ENCODE results near the gene ACADSB.

The ACADSB gene

GRCh38 chr10:123001370-123001769 is 7.4 kb upstream of the ACADSB start:
- DNase-seq (ENCODE audit: low read depth in 2 of 3, low spot score in 2 of 3) = no peak

GRCh38 chr10:123004298-123004697 is 4.5 kb upstream of the ACADSB start:
- no peak for DNase-seq (ENCODE audit: low read depth in 2 of 3, low spot score in 2 of 3)

- no peak for DNase-seq (ENCODE audit: low read depth in 2 of 3, low spot score in 2 of 3)
Measured at GRCh38 chr10:123007558-123008354, 1.1 kb upstream of the ACADSB start.

- DNase-seq (ENCODE audit: low read depth in 2 of 3, low spot score in 2 of 3) = peak in 1 of 3 experiments; percentile 2
Measured at GRCh38 chr10:123009105-123009820, 457 bp downstream of the ACADSB start.

GRCh38 chr10:123011987-123012386 is 3.2 kb downstream of the ACADSB start:
- DNase-seq (ENCODE audit: low read depth in 2 of 3, low spot score in 2 of 3) = no peak

- no peak for DNase-seq (ENCODE audit: low read depth in 2 of 3, low spot score in 2 of 3)
Measured at GRCh38 chr10:123013456-123014419, 4.9 kb downstream of the ACADSB start.

GRCh38 chr10:123014772-123015171 is 6.0 kb downstream of the ACADSB start:
- DNase-seq (ENCODE audit: low read depth in 2 of 3, low spot score in 2 of 3) = no peak

- no peak for DNase-seq (ENCODE audit: low read depth in 2 of 3, low spot score in 2 of 3)
Measured at GRCh38 chr10:123016228-123016627, 7.4 kb downstream of the ACADSB start.

- no peak for DNase-seq (ENCODE audit: low read depth in 2 of 3, low spot score in 2 of 3)
Measured at GRCh38 chr10:123017421-123018165, 8.8 kb downstream of the ACADSB start.

GRCh38 chr10:123018531-123018930 is 9.7 kb downstream of the ACADSB start:
- no peak for DNase-seq (ENCODE audit: low read depth in 2 of 3, low spot score in 2 of 3)

GRCh38 chr10:123019264-123019663 is 10.5 kb downstream of the ACADSB start:
- no peak for DNase-seq (ENCODE audit: low read depth in 2 of 3, low spot score in 2 of 3)

- DNase-seq (ENCODE audit: low read depth in 2 of 3, low spot score in 2 of 3) = no peak
Measured at GRCh38 chr10:123019941-123020703, 11.3 kb downstream of the ACADSB start.

GRCh38 chr10:123021517-123021916 is 12.7 kb downstream of the ACADSB start:
- DNase-seq (ENCODE audit: low read depth in 2 of 3, low spot score in 2 of 3) = no peak

GRCh38 chr10:123024540-123024939 is 15.7 kb downstream of the ACADSB start:
- no peak for DNase-seq (ENCODE audit: low read depth in 2 of 3, low spot score in 2 of 3)

GRCh38 chr10:123026302-123026701 is 17.5 kb downstream of the ACADSB start:
- DNase-seq (ENCODE audit: low read depth in 2 of 3, low spot score in 2 of 3) = no peak

- DNase-seq (ENCODE audit: low read depth in 2 of 3, low spot score in 2 of 3) = no peak
Measured at GRCh38 chr10:123027861-123028260, 19.1 kb downstream of the ACADSB start.

- no peak for DNase-seq (ENCODE audit: low read depth in 2 of 3, low spot score in 2 of 3)
Measured at GRCh38 chr10:123031124-123031523, 22.3 kb downstream of the ACADSB start.

- no peak for DNase-seq (ENCODE audit: low read depth in 2 of 3, low spot score in 2 of 3)
Measured at GRCh38 chr10:123034332-123034731, 25.5 kb downstream of the ACADSB start.

GRCh38 chr10:123035467-123036086 is 26.8 kb downstream of the ACADSB start:
- DNase-seq (ENCODE audit: low read depth in 2 of 3, low spot score in 2 of 3) = no peak

Data from activated CD8-positive, alpha-beta memory T cell treated with anti-CD3 and anti-CD28 coated beads for 48 hours (primary cell).